Keratinocyte (primary cell): Measurements from ENCODE around the gene SWAP70.

Experiments used
- EZH2 ChIP-seq: IDR thresholded peaks from one replicate; pipeline ENCODE4 v1.6.1; 2012; ENCODE audit warnings: inconsistent platforms, mild to moderate bottlenecking, low read length, moderate library complexity
- TF ChIP-seq, protein P1 (sequence below), 3 experiments: IDR thresholded peaks in 1 of 3; conservative IDR thresholded peaks in 1 of 3; optimal IDR thresholded peaks in 1 of 3; 2 replicates in 2 of 3; 3 replicates in 1 of 3; pipeline versions ENCODE3 to v1.5.1; 2011; ENCODE audit warnings: low read length in 3 of 3, mild to moderate bottlenecking in 3 of 3, moderate library complexity in 2 of 3, control low read depth in 1 of 3, inconsistent platforms in 1 of 3; ENCODE audit not compliant: insufficient read depth in 2 of 3; ENCODE audit errors: extremely low read depth in 1 of 3

- TF ChIP-seq, protein P1, sequence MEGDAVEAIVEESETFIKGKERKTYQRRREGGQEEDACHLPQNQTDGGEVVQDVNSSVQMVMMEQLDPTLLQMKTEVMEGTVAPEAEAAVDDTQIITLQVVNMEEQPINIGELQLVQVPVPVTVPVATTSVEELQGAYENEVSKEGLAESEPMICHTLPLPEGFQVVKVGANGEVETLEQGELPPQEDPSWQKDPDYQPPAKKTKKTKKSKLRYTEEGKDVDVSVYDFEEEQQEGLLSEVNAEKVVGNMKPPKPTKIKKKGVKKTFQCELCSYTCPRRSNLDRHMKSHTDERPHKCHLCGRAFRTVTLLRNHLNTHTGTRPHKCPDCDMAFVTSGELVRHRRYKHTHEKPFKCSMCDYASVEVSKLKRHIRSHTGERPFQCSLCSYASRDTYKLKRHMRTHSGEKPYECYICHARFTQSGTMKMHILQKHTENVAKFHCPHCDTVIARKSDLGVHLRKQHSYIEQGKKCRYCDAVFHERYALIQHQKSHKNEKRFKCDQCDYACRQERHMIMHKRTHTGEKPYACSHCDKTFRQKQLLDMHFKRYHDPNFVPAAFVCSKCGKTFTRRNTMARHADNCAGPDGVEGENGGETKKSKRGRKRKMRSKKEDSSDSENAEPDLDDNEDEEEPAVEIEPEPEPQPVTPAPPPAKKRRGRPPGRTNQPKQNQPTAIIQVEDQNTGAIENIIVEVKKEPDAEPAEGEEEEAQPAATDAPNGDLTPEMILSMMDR (optimal IDR thresholded peaks at IDR 0.05 in 1 of 3, IDR thresholded peaks at IDR 0.05 in 1 of 3, conservative IDR thresholded peaks at IDR 0.05 in 1 of 3; ENCODE audit: extremely low read depth in 1 of 3, insufficient read depth in 2 of 3, low read length in 3 of 3) = no peak
- TF ChIP-seq EZH2 = no peak
Observed at GRCh38 chr11:9669954-9670353, 6.1 kb downstream of the SWAP70 start.
